ENCODE results near the gene CDHR3.

DNA sequence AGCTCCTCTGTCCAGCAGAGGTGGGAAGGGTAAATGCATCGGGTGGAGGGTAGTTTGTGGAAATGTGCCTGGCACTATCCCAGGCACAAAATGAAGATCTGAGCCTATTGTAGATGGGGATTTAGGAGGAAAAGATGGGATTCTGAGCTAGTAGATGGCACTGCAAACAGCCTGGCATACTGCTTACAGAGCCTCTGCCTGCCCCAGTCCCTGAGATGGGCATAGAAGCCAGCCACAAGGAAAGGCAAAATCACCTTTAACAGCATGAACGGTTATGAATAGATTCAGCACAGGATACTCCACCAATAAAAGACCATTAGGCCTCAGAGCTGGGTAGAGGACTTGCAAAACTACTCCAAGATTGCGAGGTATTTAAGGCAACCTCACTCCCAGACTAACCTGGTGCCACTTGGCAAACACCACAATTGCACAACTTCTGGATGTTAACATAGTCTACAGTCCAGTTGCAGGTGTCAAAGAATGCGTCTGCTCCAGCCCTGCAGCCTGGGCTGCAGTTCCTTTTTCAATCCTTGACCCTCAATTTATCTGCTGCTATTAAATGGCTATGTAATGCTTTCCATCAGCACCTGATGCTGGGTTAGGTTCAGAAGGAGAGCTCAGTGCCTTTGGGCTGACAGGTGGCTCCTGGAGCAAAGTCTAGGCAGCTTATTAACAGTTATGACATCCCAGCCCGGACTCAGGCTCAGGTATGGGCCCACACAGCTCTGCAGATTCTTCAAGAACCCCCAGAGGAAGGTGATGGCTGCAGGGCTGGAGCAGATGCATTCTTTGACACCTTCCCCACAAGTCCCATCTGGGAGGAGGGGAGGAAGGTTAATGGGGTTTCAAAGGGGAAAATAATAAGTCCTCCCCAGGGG is 34.0 kb downstream of the CDHR3 start:
- TF ChIP-seq ZNF121 (CRISPR knock-in tag; IDR thresholded peaks at IDR 0.05) (no peak), CREM (CRISPR knock-in tag; IDR thresholded peaks at IDR 0.05) (no peak), CBFB (CRISPR knock-in tag; IDR thresholded peaks at IDR 0.05; ENCODE audit: low read depth) (no peak), ELF4 (CRISPR knock-in tag; IDR thresholded peaks at IDR 0.05; ENCODE audit: low read depth) (no peak), NFE2L1 (CRISPR knock-in tag; IDR thresholded peaks at IDR 0.05) (no peak), SP1 (CRISPR knock-in tag; conservative IDR thresholded peaks at IDR 0.05) (no peak), IRF2 (CRISPR knock-in tag; IDR thresholded peaks at IDR 0.05; ENCODE audit: borderline replicate concordance, low read depth) (no peak), TP53 (CRISPR knock-in tag; IDR thresholded peaks at IDR 0.05) (no peak), ZNF263 (CRISPR knock-in tag; IDR thresholded peaks at IDR 0.05; ENCODE audit: low read depth) (no peak), ZNF423 (CRISPR knock-in tag; IDR thresholded peaks at IDR 0.05) (no peak)
- TF ChIP-seq, protein P1, sequence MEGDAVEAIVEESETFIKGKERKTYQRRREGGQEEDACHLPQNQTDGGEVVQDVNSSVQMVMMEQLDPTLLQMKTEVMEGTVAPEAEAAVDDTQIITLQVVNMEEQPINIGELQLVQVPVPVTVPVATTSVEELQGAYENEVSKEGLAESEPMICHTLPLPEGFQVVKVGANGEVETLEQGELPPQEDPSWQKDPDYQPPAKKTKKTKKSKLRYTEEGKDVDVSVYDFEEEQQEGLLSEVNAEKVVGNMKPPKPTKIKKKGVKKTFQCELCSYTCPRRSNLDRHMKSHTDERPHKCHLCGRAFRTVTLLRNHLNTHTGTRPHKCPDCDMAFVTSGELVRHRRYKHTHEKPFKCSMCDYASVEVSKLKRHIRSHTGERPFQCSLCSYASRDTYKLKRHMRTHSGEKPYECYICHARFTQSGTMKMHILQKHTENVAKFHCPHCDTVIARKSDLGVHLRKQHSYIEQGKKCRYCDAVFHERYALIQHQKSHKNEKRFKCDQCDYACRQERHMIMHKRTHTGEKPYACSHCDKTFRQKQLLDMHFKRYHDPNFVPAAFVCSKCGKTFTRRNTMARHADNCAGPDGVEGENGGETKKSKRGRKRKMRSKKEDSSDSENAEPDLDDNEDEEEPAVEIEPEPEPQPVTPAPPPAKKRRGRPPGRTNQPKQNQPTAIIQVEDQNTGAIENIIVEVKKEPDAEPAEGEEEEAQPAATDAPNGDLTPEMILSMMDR (IDR thresholded peaks at IDR 0.05), result no peak
- TF ChIP-seq, protein P2, sequence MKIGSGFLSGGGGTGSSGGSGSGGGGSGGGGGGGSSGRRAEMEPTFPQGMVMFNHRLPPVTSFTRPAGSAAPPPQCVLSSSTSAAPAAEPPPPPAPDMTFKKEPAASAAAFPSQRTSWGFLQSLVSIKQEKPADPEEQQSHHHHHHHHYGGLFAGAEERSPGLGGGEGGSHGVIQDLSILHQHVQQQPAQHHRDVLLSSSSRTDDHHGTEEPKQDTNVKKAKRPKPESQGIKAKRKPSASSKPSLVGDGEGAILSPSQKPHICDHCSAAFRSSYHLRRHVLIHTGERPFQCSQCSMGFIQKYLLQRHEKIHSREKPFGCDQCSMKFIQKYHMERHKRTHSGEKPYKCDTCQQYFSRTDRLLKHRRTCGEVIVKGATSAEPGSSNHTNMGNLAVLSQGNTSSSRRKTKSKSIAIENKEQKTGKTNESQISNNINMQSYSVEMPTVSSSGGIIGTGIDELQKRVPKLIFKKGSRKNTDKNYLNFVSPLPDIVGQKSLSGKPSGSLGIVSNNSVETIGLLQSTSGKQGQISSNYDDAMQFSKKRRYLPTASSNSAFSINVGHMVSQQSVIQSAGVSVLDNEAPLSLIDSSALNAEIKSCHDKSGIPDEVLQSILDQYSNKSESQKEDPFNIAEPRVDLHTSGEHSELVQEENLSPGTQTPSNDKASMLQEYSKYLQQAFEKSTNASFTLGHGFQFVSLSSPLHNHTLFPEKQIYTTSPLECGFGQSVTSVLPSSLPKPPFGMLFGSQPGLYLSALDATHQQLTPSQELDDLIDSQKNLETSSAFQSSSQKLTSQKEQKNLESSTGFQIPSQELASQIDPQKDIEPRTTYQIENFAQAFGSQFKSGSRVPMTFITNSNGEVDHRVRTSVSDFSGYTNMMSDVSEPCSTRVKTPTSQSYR (CRISPR knock-in tag; IDR thresholded peaks at IDR 0.05), result no peak
- TF ChIP-seq, protein P3, sequence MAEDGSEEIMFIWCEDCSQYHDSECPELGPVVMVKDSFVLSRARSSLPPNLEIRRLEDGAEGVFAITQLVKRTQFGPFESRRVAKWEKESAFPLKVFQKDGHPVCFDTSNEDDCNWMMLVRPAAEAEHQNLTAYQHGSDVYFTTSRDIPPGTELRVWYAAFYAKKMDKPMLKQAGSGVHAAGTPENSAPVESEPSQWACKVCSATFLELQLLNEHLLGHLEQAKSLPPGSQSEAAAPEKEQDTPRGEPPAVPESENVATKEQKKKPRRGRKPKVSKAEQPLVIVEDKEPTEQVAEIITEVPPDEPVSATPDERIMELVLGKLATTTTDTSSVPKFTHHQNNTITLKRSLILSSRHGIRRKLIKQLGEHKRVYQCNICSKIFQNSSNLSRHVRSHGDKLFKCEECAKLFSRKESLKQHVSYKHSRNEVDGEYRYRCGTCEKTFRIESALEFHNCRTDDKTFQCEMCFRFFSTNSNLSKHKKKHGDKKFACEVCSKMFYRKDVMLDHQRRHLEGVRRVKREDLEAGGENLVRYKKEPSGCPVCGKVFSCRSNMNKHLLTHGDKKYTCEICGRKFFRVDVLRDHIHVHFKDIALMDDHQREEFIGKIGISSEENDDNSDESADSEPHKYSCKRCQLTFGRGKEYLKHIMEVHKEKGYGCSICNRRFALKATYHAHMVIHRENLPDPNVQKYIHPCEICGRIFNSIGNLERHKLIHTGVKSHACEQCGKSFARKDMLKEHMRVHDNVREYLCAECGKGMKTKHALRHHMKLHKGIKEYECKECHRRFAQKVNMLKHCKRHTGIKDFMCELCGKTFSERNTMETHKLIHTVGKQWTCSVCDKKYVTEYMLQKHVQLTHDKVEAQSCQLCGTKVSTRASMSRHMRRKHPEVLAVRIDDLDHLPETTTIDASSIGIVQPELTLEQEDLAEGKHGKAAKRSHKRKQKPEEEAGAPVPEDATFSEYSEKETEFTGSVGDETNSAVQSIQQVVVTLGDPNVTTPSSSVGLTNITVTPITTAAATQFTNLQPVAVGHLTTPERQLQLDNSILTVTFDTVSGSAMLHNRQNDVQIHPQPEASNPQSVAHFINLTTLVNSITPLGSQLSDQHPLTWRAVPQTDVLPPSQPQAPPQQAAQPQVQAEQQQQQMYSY (CRISPR knock-in tag; IDR thresholded peaks at IDR 0.05), result no peak
- TF ChIP-seq, protein P4, sequence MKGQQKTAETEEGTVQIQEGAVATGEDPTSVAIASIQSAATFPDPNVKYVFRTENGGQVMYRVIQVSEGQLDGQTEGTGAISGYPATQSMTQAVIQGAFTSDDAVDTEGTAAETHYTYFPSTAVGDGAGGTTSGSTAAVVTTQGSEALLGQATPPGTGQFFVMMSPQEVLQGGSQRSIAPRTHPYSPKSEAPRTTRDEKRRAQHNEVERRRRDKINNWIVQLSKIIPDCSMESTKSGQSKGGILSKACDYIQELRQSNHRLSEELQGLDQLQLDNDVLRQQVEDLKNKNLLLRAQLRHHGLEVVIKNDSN (CRISPR knock-in tag; IDR thresholded peaks at IDR 0.05), result no peak
